Trophoblast cell (in vitro differentiated cells and primary cell): ENCODE results near the gene NFKBIB.

Experiments
- DNase-seq, 2 donors: peaks; one replicate each; pipeline ENCODE4 v3.0.0-alpha.2; 2016
- H2AFZ ChIP-seq: 2 replicates; pipeline ENCODE4 v1.6.1; 2013; ENCODE audit warnings: low read length, moderate library complexity, mild to moderate bottlenecking; ENCODE audit not compliant: insufficient read depth, poor library complexity
- H2AK5ac ChIP-seq: 2 replicates; pipeline ENCODE4 v1.6.1; 2013; ENCODE audit warnings: mild to moderate bottlenecking, low read length
- H2BK120ac ChIP-seq: 2 replicates; pipeline ENCODE4 v1.6.1; 2013; ENCODE audit warnings: low read length, mild to moderate bottlenecking, moderate library complexity; ENCODE audit not compliant: insufficient read depth, poor library complexity
- H2BK12ac ChIP-seq: 2 replicates; pipeline ENCODE4 v1.6.1; 2013; ENCODE audit warnings: mild to moderate bottlenecking, low read length, moderate library complexity
- H2BK5ac ChIP-seq: 2 replicates; pipeline ENCODE4 v1.6.1; 2013; ENCODE audit warnings: low read length, low read depth, moderate library complexity, mild to moderate bottlenecking; ENCODE audit not compliant: poor library complexity
- H3K14ac ChIP-seq: 2 replicates; pipeline ENCODE4 v1.6.1; 2013; ENCODE audit warnings: mild to moderate bottlenecking, low read length
- H3K18ac ChIP-seq: 2 replicates; pipeline ENCODE4 v1.6.1; 2013; ENCODE audit warnings: mild to moderate bottlenecking, low read length
- H3K23ac ChIP-seq: 2 replicates; pipeline ENCODE4 v1.6.1; 2013; ENCODE audit warnings: low read length
- H3K27ac ChIP-seq: 2 replicates; pipeline ENCODE4 v1.5.1; 2013; ENCODE audit warnings: low read depth, mild to moderate bottlenecking, inconsistent platforms, low read length, moderate library complexity
- H3K27me3 ChIP-seq: 2 replicates; pipeline ENCODE4 v1.6.1; 2013; ENCODE audit warnings: inconsistent platforms, mild to moderate bottlenecking, low read length, moderate library complexity; ENCODE audit not compliant: insufficient read depth
- H3K36me3 ChIP-seq, 2 experiments: 1 replicate in 1 of 2; 2 replicates in 1 of 2; pipeline ENCODE4 v1.6.1; 2013; ENCODE audit warnings: low read length in 2 of 2, mild to moderate bottlenecking in 2 of 2, moderate library complexity in 1 of 2; ENCODE audit not compliant: insufficient read depth in 2 of 2, control insufficient read depth in 1 of 2
- H3K4ac ChIP-seq: 2 replicates; pipeline ENCODE4 v1.6.1; 2013; ENCODE audit warnings: low read depth, mild to moderate bottlenecking, low read length, moderate library complexity
- H3K4me1 ChIP-seq, 2 experiments: 1 replicate in 1 of 2; 2 replicates in 1 of 2; pipeline ENCODE4 v1.6.1; 2013; ENCODE audit warnings: low read length in 2 of 2, mild to moderate bottlenecking in 2 of 2, moderate library complexity in 1 of 2; ENCODE audit not compliant: insufficient read depth in 2 of 2, control insufficient read depth in 1 of 2
- H3K4me2 ChIP-seq: 2 replicates; pipeline ENCODE4 v1.6.1; 2013; ENCODE audit warnings: inconsistent platforms, mild to moderate bottlenecking, low read length, moderate library complexity
- H3K4me3 ChIP-seq: 2 replicates; pipeline ENCODE4 v1.5.1; 2013; ENCODE audit warnings: mild to moderate bottlenecking, low read depth, low read length, inconsistent platforms
- H3K79me1 ChIP-seq: one replicate; pipeline ENCODE4 v1.6.1; 2013; ENCODE audit warnings: low read length
- H3K79me2 ChIP-seq: 2 replicates; pipeline ENCODE4 v1.6.1; 2013; ENCODE audit warnings: low read length, mild to moderate bottlenecking; ENCODE audit not compliant: control insufficient read depth, insufficient read depth, poor library complexity
- H3K9ac ChIP-seq: 2 replicates; pipeline ENCODE4 v1.6.1; 2013; ENCODE audit warnings: mild to moderate bottlenecking, low read length
- H3K9me3 ChIP-seq: 2 replicates; pipeline ENCODE4 v1.6.1; 2013; ENCODE audit warnings: low read depth, mild to moderate bottlenecking, control low read depth, inconsistent platforms, low read length; ENCODE audit not compliant: insufficient read depth
- H4K12ac ChIP-seq: 2 replicates; pipeline ENCODE4 v1.6.1; 2013; ENCODE audit warnings: low read depth, mild to moderate bottlenecking, low read length, moderate library complexity
- H4K8ac ChIP-seq: 2 replicates; pipeline ENCODE4 v1.6.1; 2013; ENCODE audit warnings: low read depth, mild to moderate bottlenecking, low read length, moderate library complexity
- H4K91ac ChIP-seq: one replicate; pipeline ENCODE4 v1.6.1; 2013; ENCODE audit warnings: low read depth, mild to moderate bottlenecking, low read length, moderate library complexity
- WGBS: extraction: QIAGEN DNeasy Blood & Tissue Kit; methylation state at CpG from one replicate; pipeline ENCODE4 v1.1.7; 2013; ENCODE audit warnings: missing lambda C conversion rate; ENCODE audit not compliant: insufficient read length, insufficient coverage; ENCODE audit errors: extremely low coverage; 5-methylcytosine and 5-hydroxymethylcytosine counted together

Gene NFKBIB

DNA sequence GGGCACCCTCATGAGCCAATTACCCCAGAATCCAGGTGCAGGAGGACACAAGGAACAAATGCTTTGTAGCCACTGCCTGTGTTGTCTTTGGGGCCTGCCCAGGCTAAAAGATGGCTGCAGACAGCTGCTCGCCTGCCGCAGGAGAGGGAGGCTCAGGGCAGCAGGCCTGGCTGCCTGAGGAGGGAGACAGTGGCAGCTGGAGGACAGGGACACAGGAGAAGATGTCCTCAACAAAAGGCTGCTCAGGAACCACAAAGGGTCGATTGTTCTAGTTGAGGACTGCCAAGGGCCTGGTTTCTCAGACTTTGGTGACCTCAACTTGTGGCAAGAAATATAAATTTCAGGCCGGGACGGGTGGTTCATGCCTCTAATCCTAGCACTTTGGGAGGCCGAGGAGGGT is 8.0 kb upstream of the NFKBIB start:
- no CpG with 5 or more reads among the region's 6 CpGs for WGBS
- H4K91ac ChIP-seq, result no peak overlapping the region
- no peak overlapping the region for H3K23ac ChIP-seq

DNA sequence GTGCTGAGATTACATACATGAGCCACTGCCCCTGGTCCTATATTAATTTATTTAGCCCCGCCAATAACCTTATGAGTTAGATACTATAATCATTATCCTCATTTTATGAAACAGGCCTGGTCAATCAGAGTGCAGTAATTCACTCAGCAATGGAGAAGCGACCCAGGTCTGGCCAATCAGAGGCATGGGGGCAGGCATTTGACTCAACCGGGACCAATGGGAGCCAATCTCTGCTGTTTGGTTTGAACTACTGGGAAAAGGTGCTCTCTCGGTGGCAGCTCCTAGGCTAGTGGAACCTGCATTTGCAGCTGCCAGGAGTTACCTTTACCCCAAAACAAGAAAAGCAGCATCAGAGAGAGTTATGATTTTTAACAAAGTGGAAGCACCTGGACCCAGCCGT is 6.9 kb upstream of the NFKBIB start:
- H2BK120ac ChIP-seq, result no peak overlapping the region
- H3K23ac ChIP-seq, result no peak overlapping the region
- no peak overlapping the region for H2BK12ac ChIP-seq
- H3K79me1 ChIP-seq, result no peaks in the 10 kb centered on the region
- no peak overlapping the region for H3K27ac ChIP-seq
- no peak overlapping the region for H3K4ac ChIP-seq
- no peak overlapping the region for H4K8ac ChIP-seq
- no peak for DNase-seq
- H3K9ac ChIP-seq, result no peak overlapping the region
- WGBS, result no CpG with 5 or more reads among the region's 5 CpGs
- H3K14ac ChIP-seq, result no peak overlapping the region
- peaks cover 7 to 10% of the 10 kb centered on the region in 2 experiments for H3K36me3 ChIP-seq
- no peak overlapping the region for H2BK5ac ChIP-seq
- H2AFZ ChIP-seq, result no peak overlapping the region
- H3K4me2 ChIP-seq, result no peak overlapping the region
- H3K4me3 ChIP-seq, result no peak overlapping the region
- H3K9me3 ChIP-seq, result no peaks in the 10 kb centered on the region
- H4K91ac ChIP-seq, result no peak overlapping the region
- H3K4me1 ChIP-seq, result no peaks in the 10 kb centered on the region
- no peak overlapping the region for H3K18ac ChIP-seq
- no peak overlapping the region for H4K12ac ChIP-seq
- H2AK5ac ChIP-seq, result no peak overlapping the region
- H3K27me3 ChIP-seq, result no peaks in the 10 kb centered on the region
- H3K79me2 ChIP-seq, result no peaks in the 10 kb centered on the region

More for the DNA sequence above, 8.0 kb upstream of the NFKBIB start:
- Histone ChIP-seq H3K4me1 (no peaks in the 10 kb centered on the region), H3K4me3 (no peak overlapping the region), H2BK5ac (no peak overlapping the region), H3K79me1 (no peaks in the 10 kb centered on the region), H3K9me3 (no peaks in the 10 kb centered on the region), H3K4ac (no peak overlapping the region), H3K14ac (no peak overlapping the region), H2AK5ac (no peak overlapping the region), H3K79me2 (no peaks in the 10 kb centered on the region), H3K9ac (no peak overlapping the region), H2AFZ (no peak overlapping the region), H3K27me3 (no peaks in the 10 kb centered on the region), H4K8ac (no peak overlapping the region), H3K18ac (no peak overlapping the region), H2BK120ac (no peak overlapping the region), H4K12ac (no peak overlapping the region), H3K27ac (no peak overlapping the region), H3K4me2 (no peak overlapping the region), H3K36me3 (peaks cover 7 to 10% of the 10 kb centered on the region in 2 experiments), H2BK12ac (no peak overlapping the region)
- DNase-seq, result no peak

DNA sequence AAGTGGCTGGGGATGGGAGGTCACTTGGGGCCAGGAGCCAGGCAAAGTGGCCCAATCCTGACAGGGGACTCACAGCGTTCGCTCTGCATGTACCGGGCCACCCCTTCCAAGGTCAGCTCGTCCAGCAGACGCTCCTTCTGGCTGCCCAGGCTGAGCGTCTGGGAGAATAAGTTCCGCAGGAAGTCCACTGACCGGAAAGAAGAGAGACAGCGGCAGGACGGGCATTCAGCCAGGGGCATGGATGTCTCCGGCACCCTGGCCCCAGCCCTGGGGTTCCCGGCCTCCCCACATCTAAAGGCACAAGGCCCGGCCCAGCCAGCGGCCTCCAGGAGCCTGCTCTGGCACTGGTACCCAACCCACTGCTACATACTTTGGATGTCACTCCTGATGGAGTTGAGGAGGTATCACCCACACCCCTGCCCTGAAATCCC is 6.4 kb upstream of the NFKBIB start:
- H3K9me3 ChIP-seq, result no peaks in the 10 kb centered on the region
- no peak overlapping the region for H3K14ac ChIP-seq
- no CpG with 5 or more reads among the region's 14 CpGs for WGBS
- H3K4me2 ChIP-seq, result no peak overlapping the region
- no peak overlapping the region for H4K12ac ChIP-seq
- H2BK120ac ChIP-seq, result no peak overlapping the region
- no peaks in the 10 kb centered on the region for H3K79me2 ChIP-seq
- H3K27ac ChIP-seq, result no peak overlapping the region
- H2AFZ ChIP-seq, result no peak overlapping the region
- DNase-seq, result no peak
- no peak overlapping the region for H4K8ac ChIP-seq
- peaks cover 0 to 2% of the 10 kb centered on the region in 2 experiments for H3K4me1 ChIP-seq
- no peaks in the 10 kb centered on the region for H3K27me3 ChIP-seq
- no peak overlapping the region for H2BK5ac ChIP-seq
- H2BK12ac ChIP-seq, result no peak overlapping the region
- H3K23ac ChIP-seq, result no peak overlapping the region
- H3K4ac ChIP-seq, result no peak overlapping the region
- H2AK5ac ChIP-seq, result no peak overlapping the region
- H4K91ac ChIP-seq, result no peak overlapping the region
- no peaks in the 10 kb centered on the region for H3K79me1 ChIP-seq
- no peak overlapping the region for H3K4me3 ChIP-seq
- H3K9ac ChIP-seq, result no peak overlapping the region
- no peak overlapping the region for H3K18ac ChIP-seq
- peaks cover 7 to 10% of the 10 kb centered on the region in 2 experiments for H3K36me3 ChIP-seq

DNA sequence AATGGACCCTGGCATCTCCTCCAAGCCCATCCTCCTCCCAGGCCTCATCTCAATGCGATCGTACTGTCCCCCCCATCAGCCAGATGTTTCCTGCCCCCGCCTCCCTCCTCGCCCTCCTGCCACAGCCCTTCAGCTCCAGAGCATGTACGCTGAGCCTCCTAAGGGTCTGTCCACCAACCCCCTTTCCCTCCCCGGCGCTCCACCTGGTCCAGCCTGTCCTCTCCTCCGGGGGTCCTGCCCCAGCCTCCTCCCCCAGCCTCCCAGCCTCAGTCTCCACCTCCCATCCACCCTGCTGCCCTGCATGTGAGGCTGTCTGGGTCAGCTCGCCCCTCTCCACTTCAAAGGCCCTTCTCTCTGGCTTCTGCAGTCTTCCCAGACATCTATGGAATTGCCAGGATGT is 4.8 kb upstream of the NFKBIB start:
- Histone ChIP-seq H2BK120ac (no peak overlapping the region), H3K27ac (no peak overlapping the region), H3K23ac (no peak overlapping the region), H3K79me1 (peaks cover 1% of the 10 kb centered on the region), H3K4me2 (no peak overlapping the region), H3K36me3 (no peaks in the 10 kb centered on the region), H2AFZ (no peak overlapping the region), H3K4me3 (no peak overlapping the region), H3K18ac (no peak overlapping the region), H3K4me1 (peaks cover 0 to 7% of the 10 kb centered on the region in 2 experiments), H3K14ac (no peak overlapping the region), H3K9me3 (no peaks in the 10 kb centered on the region), H3K4ac (no peak overlapping the region), H4K12ac (no peak overlapping the region), H3K27me3 (no peaks in the 10 kb centered on the region), H4K8ac (no peak overlapping the region), H2AK5ac (no peak overlapping the region), H3K9ac (no peak overlapping the region), H2BK12ac (no peak overlapping the region), H2BK5ac (no peak overlapping the region), H3K79me2 (peaks cover 2% of the 10 kb centered on the region), H4K91ac (no peak overlapping the region)
- no peak for DNase-seq
- no CpG with 5 or more reads among the region's 9 CpGs for WGBS
